ENCODE measurements around the gene STRN. TPM values are rescaled to one million over a fixed set of nuclear protein-coding genes. Genes with fewer than 3 reads are reported as not detected.

The STRN gene
- total RNA-seq, 1 donor, result 16.4 TPM

DNA sequence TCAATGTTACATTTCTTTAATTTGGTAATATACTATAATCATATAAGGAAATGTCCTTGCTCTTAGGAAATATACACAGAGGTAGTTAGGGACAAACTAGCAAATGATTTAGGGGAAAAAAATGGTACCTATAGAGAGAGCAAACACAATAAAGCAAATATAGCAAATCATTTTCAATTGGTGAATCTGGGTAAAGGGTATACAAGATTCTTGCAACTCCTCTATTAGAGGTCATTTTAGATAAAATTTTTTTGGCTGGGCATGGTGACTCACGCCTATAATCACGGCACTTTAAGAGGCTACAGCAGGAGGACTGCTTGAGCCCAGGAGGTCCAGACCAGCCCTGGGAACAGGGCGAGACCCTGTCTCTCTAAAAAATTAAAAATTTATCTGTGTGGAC is 44.4 kb downstream of the STRN start:
- H3K4me3 ChIP-seq (ENCODE audit: low read depth, low read length), result no peak overlapping the region
- TF ChIP-seq, protein P1, sequence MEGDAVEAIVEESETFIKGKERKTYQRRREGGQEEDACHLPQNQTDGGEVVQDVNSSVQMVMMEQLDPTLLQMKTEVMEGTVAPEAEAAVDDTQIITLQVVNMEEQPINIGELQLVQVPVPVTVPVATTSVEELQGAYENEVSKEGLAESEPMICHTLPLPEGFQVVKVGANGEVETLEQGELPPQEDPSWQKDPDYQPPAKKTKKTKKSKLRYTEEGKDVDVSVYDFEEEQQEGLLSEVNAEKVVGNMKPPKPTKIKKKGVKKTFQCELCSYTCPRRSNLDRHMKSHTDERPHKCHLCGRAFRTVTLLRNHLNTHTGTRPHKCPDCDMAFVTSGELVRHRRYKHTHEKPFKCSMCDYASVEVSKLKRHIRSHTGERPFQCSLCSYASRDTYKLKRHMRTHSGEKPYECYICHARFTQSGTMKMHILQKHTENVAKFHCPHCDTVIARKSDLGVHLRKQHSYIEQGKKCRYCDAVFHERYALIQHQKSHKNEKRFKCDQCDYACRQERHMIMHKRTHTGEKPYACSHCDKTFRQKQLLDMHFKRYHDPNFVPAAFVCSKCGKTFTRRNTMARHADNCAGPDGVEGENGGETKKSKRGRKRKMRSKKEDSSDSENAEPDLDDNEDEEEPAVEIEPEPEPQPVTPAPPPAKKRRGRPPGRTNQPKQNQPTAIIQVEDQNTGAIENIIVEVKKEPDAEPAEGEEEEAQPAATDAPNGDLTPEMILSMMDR (IDR thresholded peaks at IDR 0.05; ENCODE audit: insufficient read depth, low read depth, low read length), result no peak

DNA sequence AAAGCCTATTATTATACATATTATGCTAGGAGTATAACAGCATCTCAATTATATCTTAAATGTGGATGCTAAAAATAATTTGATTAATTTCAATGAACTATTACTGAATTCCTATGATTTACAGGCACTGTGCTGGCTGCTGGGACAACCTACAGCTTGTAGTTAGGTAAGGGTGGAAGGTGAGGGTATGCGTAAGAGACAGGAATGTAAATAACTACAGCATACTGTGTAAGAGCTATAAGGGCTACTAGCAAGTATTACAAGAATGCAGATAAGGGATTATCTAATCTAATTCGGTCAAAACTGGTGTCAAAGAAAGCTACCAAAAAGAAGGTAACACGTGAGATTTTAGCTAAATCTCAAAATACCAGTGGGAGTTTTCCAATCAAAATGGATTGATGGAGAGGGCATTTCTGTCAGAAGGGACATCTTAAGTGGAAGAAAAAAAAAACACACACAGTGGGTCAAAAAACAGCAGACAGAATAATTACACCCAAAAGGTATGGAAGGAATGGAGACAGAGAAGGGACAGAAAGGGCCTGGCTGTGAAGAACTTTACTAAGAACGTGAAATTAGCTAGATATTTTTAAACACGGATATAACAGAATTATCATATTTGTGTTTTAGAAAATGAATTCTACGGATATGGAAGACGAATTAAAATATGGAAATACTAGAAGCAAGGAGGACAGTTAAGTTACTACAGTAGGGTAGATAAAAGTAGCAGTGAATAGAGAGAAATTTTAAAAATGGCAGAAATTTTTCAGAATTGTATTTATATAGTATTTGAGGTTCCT is 47.1 kb downstream of the STRN start:
- no peak for DNase-seq (ENCODE audit: low read depth)
- TF ChIP-seq, protein P1 (IDR thresholded peaks at IDR 0.05; ENCODE audit: insufficient read depth, low read depth, low read length), result no peak
- no peak overlapping the region for H3K4me3 ChIP-seq (ENCODE audit: low read depth, low read length)

More for the DNA sequence above, 44.4 kb downstream of the STRN start:
- DNase-seq (ENCODE audit: low read depth), result no peak

DNA sequence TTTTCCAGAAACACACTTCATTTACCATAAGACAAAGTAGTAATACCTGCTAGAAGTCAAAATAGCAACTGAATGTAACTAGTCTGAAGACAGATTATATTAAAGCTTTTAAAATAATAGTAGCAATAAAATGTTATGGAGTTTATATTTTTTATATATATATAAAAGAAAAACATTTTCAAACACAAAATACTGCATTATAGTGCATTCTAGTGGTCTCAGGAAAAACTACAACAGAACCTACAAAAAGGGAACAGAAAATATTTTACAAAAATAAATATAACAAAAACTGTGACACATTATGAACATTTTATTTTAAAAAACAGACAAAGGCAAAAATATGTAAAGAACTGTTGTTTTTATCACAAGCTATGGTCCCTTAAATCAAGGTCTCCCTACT is 48.0 kb downstream of the STRN start:
- no peak for DNase-seq (ENCODE audit: low read depth)
- H3K4me3 ChIP-seq (ENCODE audit: low read depth, low read length), result no peak overlapping the region
- TF ChIP-seq, protein P1 (IDR thresholded peaks at IDR 0.05; ENCODE audit: insufficient read depth, low read depth, low read length), result peak; percentile 35

DNA sequence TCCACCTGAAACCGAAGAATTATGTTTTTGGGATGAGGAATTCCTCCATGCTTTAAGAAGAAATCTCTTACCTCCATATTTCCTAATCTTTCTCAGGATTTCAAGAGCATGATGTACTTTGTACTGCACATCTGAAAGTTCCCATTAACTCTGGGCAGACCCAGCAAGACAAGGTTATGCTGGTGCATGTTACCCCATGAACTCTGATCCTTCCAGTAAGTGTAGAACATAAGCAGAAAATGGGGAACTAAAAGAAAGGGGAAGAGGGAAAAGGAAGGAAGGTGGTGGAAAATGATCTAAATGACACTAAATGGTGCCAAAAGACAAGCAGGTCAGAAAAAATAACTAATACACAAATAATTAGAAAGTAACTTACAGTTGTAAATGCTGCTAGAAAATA is 50.7 kb downstream of the STRN start:
- H3K4me3 ChIP-seq (ENCODE audit: low read depth, low read length), result no peak overlapping the region
- TF ChIP-seq, protein P1 (IDR thresholded peaks at IDR 0.05; ENCODE audit: insufficient read depth, low read depth, low read length), result no peak
- DNase-seq (ENCODE audit: low read depth), result no peak

DNA sequence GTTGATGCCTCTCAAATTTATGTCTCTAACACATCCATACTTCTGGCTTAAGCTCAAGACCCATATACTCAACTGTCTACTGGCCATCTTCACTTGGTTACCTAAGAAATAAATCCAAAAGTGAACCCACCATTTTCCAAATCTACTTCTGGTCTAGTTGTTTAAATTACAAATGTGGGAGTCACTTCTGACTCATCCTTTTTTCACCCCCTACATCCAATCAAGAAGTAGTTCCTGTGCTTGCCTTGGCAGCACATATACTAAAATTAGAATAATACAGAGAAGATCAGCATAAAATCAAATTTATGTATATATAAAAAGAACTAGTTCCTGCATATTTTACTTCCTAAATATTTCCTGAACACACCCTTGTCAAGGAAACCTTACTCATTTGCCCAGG is 53.6 kb downstream of the STRN start:
- TF ChIP-seq, protein P1 (IDR thresholded peaks at IDR 0.05; ENCODE audit: insufficient read depth, low read depth, low read length), result no peak
- no peak overlapping the region for H3K4me3 ChIP-seq (ENCODE audit: low read depth, low read length)
- peak; percentile 10 for DNase-seq (ENCODE audit: low read depth)

DNA sequence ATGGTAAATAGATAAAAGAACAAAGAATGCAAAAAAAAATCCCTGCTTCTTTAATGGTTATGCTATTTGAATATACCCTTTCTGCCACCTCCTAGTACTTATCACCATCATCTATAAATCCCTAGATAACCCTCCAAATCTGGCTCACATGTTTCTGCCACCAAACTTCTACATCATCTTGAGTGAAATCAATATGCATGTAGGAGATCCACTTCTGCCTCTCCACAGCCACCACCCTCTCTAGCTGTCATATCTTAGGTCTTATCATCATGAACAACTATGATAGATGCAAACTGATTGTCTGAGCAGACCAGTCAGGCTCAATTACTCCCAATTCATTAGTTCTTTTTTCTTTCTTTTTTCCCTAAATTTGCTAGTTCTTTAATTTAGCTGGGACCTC is 55.3 kb downstream of the STRN start:
- TF ChIP-seq, protein P1 (IDR thresholded peaks at IDR 0.05; ENCODE audit: insufficient read depth, low read depth, low read length), result no peak
- no peak for DNase-seq (ENCODE audit: low read depth)
- H3K4me3 ChIP-seq (ENCODE audit: low read depth, low read length), result no peak overlapping the region

DNA sequence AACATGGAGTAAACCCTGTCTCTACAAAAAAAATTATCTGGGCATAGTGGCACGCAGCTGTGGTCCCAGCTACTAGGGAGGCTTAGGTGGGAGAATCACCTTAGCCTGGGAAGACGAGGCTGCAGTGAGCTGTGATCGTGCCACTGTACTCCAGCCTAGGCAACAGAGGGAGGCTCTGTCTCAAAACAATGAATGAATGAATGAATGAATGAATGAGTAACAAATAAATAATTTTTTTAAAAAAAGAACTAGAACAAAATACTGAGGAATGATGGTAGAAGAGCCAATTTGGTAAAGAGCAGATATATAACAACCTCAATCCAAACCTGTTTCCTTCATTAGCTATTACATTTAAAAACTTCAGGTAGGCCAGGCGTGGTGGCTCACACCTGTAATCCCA is 60.1 kb downstream of the STRN start:
- TF ChIP-seq, protein P1 (IDR thresholded peaks at IDR 0.05; ENCODE audit: insufficient read depth, low read depth, low read length), result no peak
- H3K4me3 ChIP-seq (ENCODE audit: low read depth, low read length), result no peak overlapping the region
- no peak for DNase-seq (ENCODE audit: low read depth)

All from fibroblast of villous mesenchyme (primary cell).